LNCaP clone FGC (cell line): Measurements from ENCODE around the gene IKBKE.

Experiments
- DNase-seq: peaks from one replicate; pipeline ENCODE4 v3.0.0-alpha.2; 2011; ENCODE audit warnings: low read depth
- H3K4me3 ChIP-seq: 2 replicates; pipeline ENCODE4 v1.5.1; 2011; ENCODE audit warnings: mild to moderate bottlenecking, low read depth, low read length, control low read depth
- CTCF ChIP-seq: IDR thresholded peaks from 2 replicates; pipeline ENCODE4 v1.5.1; 2012; ENCODE audit warnings: mild to moderate bottlenecking; ENCODE audit not compliant: control insufficient read depth, insufficient read depth; ENCODE audit errors: extremely low read depth

Gene IKBKE

GRCh38 chr1:206446688-206447421 is 23.4 kb upstream of the IKBKE start:
- no peak for TF ChIP-seq CTCF
- no peak overlapping the region for H3K4me3 ChIP-seq
- DNase-seq, result no peak

GRCh38 chr1:206447422-206447765 is 22.9 kb upstream of the IKBKE start:
- no peak overlapping the region for H3K4me3 ChIP-seq
- no peak for TF ChIP-seq CTCF
- no peak for DNase-seq

DNA sequence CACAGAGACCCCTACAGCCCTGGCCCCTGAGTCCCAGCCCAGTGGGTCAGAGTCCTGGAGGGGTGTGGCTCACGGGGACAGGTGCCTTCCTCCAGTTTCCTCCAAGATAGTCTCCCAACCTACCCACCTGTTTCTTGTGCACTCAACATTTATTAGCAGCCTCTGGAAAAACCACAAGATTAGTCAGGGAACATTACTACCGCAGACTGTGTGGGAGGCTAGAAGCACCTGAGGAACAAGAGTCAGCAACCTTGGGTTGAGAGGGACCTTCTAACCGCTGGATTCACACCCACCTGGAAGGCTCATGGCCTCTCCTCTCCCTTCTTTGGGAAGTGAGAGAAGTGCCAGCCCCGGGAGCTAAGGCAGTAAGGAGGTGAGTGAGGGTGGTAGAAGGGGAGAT is 22.5 kb upstream of the IKBKE start:
- no peak for DNase-seq
- TF ChIP-seq CTCF, result no peak
- no peak overlapping the region for H3K4me3 ChIP-seq

DNA sequence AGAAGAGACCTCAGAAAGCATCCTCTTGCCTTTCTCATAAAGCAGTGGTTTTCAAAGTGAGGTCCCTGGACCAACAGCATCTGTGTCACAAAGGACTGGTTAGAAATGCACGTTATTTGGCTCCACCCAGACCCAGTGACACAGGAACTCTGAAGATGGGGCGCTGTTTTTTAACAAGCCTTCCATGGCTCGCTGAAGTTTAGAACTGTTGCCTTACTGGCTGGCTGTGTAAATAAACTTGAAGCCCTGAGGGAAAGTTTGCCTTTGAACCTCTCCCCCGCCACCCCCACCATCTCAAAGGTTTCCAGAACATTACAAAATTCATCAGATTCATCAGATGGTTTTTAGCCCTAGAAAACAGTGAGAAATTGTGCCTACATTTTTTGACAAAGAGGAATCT is 21.8 kb upstream of the IKBKE start:
- no peak overlapping the region for H3K4me3 ChIP-seq
- no peak for TF ChIP-seq CTCF
- DNase-seq, result no peak

DNA sequence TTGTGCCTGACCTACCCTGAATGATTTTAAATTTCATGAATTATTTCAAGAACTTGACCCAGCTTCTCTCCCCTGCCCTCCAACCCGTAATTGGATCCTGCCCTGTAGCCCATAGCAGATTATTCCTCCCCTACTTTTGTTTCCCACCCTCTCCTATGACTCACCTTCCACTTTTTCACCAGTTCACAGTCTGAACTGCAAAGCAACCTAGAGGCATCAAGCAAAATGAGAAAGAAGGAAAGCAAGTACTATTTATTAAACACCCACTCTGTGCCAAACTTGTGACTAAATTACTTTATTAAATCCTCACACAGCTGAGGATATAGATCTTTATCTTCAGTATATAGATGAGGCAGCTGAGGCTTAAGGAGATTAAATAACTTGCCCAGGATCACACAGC is 20.7 kb upstream of the IKBKE start:
- H3K4me3 ChIP-seq, result no peak overlapping the region
- TF ChIP-seq CTCF, result no peak
- no peak for DNase-seq

- DNase-seq, result no peak
- no peak overlapping the region for H3K4me3 ChIP-seq
- TF ChIP-seq CTCF, result no peak
Observed at GRCh38 chr1:206450281-206450680, 20.0 kb upstream of the IKBKE start.

- TF ChIP-seq CTCF, result no peak
- H3K4me3 ChIP-seq, result no peak overlapping the region
- DNase-seq, result no peak
Observed at GRCh38 chr1:206451134-206451686, 19.1 kb upstream of the IKBKE start.
